Suppressor macrophage (primary cell): Measurements from ENCODE around the gene AP5Z1.

Experiments
- DNase-seq, 4 experiments: peaks; one replicate each; pipeline ENCODE4 v3.0.0-alpha.2; 2020 to 2022

Gene AP5Z1

GRCh38 chr7:4823441-4824119, 48.2 kb downstream of the AP5Z1 start:
- no peak for DNase-seq

DNA sequence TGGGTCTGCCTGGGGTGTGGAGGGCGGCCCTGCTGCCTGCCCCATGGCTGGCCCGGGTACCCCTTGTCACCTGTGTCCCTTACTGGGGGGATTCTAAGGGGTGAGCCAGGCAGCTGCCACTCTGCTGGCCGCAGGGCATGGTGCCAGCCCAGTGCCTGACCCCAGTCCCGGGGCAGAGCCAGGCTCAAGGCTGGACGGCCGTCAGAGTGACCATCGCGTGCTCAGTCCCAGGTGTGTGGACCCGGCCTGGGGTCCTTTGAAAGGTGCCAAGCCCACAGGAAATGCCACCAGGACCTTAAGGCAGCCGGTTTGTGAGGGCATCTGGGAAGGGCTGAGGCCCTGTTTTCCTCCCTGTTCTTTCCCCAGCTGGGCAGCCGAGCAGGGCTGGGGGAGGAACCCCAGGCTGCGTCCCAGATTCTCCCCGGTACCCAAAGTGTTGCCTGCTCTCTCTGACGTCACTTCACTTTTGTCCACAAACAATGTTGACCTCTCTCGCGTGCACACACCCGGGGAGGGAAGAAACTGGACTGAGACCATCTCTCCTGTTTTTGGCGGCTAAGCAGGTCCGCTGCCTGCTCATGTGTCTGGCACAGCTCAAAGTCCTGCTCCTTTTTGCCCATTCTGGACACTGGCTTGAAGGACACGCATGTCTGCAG, 48.8 kb downstream of the AP5Z1 start:
- DNase-seq: no peak

- DNase-seq: no peak
These were observed 49.7 kb downstream of the AP5Z1 start for GRCh38 chr7:4825081-4825480.

DNA sequence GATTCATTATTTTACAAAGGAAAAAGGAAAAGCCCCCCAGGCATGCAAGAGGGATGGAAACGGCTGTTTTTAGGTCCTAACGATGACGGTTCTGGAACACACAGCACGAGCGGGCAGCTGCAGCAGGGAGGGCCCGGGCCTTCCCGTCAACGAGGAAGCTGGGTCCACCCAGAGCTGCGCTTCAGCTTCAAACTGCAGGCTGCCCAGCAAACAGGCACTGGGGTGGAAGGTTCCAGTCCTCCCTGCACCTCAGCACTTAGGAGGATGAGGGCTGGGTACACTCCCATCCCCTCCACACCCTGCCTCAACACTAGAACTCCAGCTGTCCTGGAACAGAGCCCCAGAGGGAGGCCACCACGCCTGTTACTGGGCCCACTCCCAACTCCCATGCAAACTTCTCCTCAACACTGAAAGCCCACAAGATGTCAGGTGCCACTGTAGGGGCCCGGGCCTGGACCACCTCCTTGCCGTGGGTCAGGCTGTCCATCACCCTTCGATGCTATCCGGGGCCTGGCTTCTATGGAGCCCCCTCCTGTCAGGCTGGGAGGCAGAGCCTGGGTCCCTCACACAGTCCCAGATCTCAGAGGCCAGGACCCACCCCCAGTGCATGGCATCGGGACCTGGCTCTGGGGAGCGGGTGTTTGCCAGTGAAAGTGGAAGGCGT, 53.4 kb downstream of the AP5Z1 start:
- no peak for DNase-seq

- DNase-seq: peak; percentile 65 to 85 (median 77)
These were observed 54.8 kb downstream of the AP5Z1 start for GRCh38 chr7:4830176-4830575.

DNA sequence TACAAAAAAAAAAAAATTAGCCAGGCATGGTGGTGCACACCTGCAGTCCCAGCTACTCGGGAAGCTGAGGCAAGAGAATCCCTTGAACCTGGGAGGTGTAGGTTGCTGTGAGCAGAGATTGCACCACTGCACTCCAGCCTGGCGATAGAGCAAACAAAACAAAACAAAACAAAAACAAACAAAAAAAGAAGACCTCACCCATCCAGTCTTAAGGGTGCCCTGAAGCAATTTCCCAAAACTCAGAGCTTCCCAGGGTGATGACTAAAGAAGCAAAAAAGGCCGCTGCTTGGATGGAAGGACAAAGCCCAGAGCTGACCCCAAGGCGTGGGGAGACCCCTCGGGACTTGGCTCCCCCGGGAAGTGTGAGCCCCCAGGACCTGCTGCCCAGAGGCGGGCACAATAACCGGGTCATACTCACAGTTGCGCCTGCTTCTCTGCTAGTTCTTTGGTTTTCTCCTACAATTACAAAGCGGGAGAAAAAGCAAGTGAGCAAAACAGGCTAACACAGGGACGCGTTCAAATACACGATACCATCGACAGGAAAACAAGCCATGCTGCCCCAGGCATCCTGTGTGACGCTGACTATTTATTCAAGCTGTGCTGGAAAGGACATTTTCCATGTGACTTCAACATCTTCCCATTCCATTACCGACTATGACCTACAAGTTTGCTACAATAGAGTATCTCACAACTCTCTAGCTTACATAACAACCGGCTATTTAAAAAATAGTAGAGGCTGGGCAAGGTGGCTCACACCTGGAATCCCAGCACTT, 56.5 kb downstream of the AP5Z1 start:
- no peak for DNase-seq

GRCh38 chr7:4832711-4833110, 57.3 kb downstream of the AP5Z1 start:
- no peak for DNase-seq

GRCh38 chr7:4833176-4833575, 57.8 kb downstream of the AP5Z1 start:
- no peak for DNase-seq

GRCh38 chr7:4833691-4834600, 58.5 kb downstream of the AP5Z1 start:
- no peak for DNase-seq

- no peak for DNase-seq
These were observed 59.4 kb downstream of the AP5Z1 start for GRCh38 chr7:4834601-4835397.

- no peak for DNase-seq
These were observed 60.2 kb downstream of the AP5Z1 start for GRCh38 chr7:4835398-4836205.

- no peak for DNase-seq
These were observed 60.8 kb downstream of the AP5Z1 start for GRCh38 chr7:4836206-4836661.

DNA sequence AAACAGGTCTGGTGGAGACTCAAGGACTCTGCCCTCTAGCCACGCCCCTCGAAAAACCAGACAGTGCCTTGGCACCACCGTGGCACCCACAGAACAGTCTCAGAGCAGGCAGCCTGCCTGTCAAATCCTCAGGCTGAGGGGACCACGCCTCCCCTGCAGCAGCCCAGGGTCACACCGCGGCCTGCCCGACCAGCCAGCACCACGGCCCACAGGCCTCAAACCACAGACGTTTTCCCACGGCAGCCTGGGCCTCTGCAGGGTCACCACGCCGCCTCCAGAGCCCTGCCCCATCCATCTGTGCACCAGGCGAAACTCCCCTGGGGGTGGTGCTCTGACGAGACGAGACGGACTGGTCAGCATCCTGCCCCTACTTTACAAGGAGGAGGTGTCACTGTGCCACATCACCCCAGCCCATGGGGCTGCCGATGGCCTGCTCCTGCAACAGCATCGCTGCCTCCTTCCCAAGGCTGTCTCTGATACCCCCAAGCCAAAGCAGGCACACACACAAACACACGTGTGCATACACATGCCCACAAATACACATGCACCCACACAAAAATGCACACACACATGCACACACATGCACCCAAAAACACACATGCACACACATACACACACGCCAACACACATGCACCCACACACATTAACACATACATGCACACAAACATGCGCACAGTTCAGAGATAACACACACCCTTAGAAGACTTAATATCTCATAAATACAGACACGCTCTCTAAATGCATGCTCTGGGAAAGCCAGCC, 61.8 kb downstream of the AP5Z1 start:
- DNase-seq: no peak

GRCh38 chr7:4837803-4838625, 62.6 kb downstream of the AP5Z1 start:
- no peak for DNase-seq

DNA sequence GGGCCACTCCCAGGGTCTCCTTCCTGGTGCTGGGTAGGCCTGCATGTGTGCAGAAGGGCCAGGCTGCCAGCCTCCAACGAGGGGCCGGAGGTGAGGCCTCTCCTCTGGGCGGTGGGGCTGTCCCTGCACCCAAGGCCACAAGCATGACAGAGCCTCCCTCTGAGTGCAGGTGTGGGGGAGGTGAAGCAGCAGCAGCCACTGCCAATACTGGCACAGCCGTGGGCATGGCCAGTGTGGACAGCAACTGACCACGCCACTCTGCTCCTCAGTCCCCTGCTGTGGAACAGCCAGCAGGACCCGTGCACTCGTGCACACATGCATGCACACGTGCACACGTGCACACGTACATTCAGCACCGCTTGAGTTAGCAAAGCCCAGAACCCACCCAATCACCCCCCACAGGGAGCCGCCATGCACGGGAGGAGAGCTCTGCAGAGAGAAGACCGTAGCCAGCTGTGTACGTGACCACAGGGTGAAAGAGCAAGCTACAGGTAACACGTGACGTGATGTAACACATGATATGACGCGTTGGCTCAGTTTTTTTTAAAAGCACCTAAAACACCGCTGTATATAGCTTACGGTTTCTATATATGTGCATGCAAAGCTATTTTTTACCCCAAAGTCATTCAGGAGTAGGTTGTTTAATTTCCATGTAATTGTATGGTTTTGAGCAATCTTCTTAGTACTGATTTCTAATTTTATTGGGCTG, 63.4 kb downstream of the AP5Z1 start:
- no peak for DNase-seq

GRCh38 chr7:4840079-4840501, 64.7 kb downstream of the AP5Z1 start:
- DNase-seq: no peak
